K562 (cell line): ENCODE data around the gene RNASEH2A. TPM values are rescaled to one million over a fixed set of nuclear protein-coding genes. Genes with fewer than 3 reads are reported as not detected.
A peak's percentile ranks its signal among the peaks of the same experiment; 100 is the strongest.
"Not testable (repeated sequence)": the region's sequence is repeated elsewhere in the genome, so short reads cannot be mapped to it uniquely, and the experiment has no call there.

Source experiments
- ATAC-seq: fragments of 200-7000 bp; cut with Tn5 transposase; 3 replicates; pipeline ENCODE4 v1.9.1; 2020; ENCODE audit warnings: moderate library complexity
- BruUV-seq: library from RNA; stranded (reverse); fragments of 400-500 nt; replicated peaks from 2 replicates; lab custom pipeline; 2021; lab: Mats Ljungman, UMichigan
- CTCF ChIA-PET: fragments of 300-600 bp; formaldehyde crosslinking; extraction: SDS; loops from one replicate; lab custom pipeline; 2021; ENCODE audit warnings: low intra/inter-chr PET ratio; lab: Yijun Ruan, JAX
- POLR2A ChIA-PET: fragments of 300-600, 350-650 bp; sonication (Branson Sonifier 250); formaldehyde crosslinking; extraction: SDS; loops from one replicate; lab custom pipeline; 2021; ENCODE audit warnings: antibody characterized with exemption, inconsistent platforms; lab: Yijun Ruan, JAX
- DNase-seq, 4 experiments: peaks; one replicate each; pipeline versions ENCODE4 v3.0.0 to v3.0.0-alpha.2; 2011 to 2018; ENCODE audit warnings: low spot score in 3 of 4, mixed read lengths in 3 of 4; ENCODE audit errors: extremely low read depth in 1 of 4
- FAIRE-seq: peaks from 2 replicates; lab custom pipeline; 2011; peaks lifted over from hg19 to GRCh38; lab: Jason Lieb, UNC
- H2AFZ ChIP-seq: 2 replicates; pipeline ENCODE4 v1.6.0; 2011; ENCODE audit warnings: low read depth, low read length, control low read depth, inconsistent platforms
- H3K27ac ChIP-seq: fragments of 200-600 bp; 3 replicates; pipeline ENCODE4 v1.8.0; 2011; ENCODE audit warnings: low read depth, mild to moderate bottlenecking, control low read depth, inconsistent platforms, low read length, moderate library complexity, mixed read lengths; ENCODE audit errors: extremely low read depth
- H3K27me3 ChIP-seq, 2 experiments: fragments of 300-600 bp in 1 of 2; 2 replicates in 1 of 2; 3 replicates in 1 of 2; pipeline versions ENCODE4 v1.6.0 to v1.8.0; 2011; ENCODE audit warnings: inconsistent platforms in 2 of 2, low read length in 2 of 2, mild to moderate bottlenecking in 1 of 2, mixed read lengths in 1 of 2, moderate library complexity in 1 of 2; ENCODE audit not compliant: control insufficient read depth in 2 of 2, insufficient read depth in 2 of 2
- H3K36me3 ChIP-seq: fragments of 300-600 bp; 3 replicates; pipeline ENCODE4 v1.8.0; 2011; ENCODE audit warnings: mild to moderate bottlenecking, low read length, inconsistent platforms; ENCODE audit not compliant: control insufficient read depth, insufficient read depth
- H3K4me1 ChIP-seq, 2 experiments: fragments of 200-600 bp in 1 of 2; replicated peaks in 1 of 2; 2 replicates in 1 of 2; 3 replicates in 1 of 2; pipeline versions ENCODE4 v1.5.1 to v1.8.0; 2011; ENCODE audit warnings: inconsistent platforms in 2 of 2, low read length in 2 of 2, mild to moderate bottlenecking in 1 of 2, mixed read lengths in 1 of 2, moderate library complexity in 1 of 2; ENCODE audit not compliant: control insufficient read depth in 2 of 2, insufficient read depth in 2 of 2
- H3K4me2 ChIP-seq: 2 replicates; pipeline ENCODE4 v1.6.1; 2011; ENCODE audit warnings: low read length, control low read depth, inconsistent platforms, mixed read lengths; ENCODE audit not compliant: insufficient read depth
- H3K4me3 ChIP-seq: fragments of 200-600 bp; sonication (generic), shearing (Covaris generic); 2 replicates; pipeline ENCODE4 v1.5.1; 2016; ENCODE audit warnings: control low read depth, inconsistent platforms
- H3K79me2 ChIP-seq: fragments of 200-600 bp; 3 replicates; pipeline ENCODE4 v1.8.0; 2011; ENCODE audit warnings: low read length, inconsistent platforms; ENCODE audit not compliant: control insufficient read depth, insufficient read depth
- H3K9ac ChIP-seq, 2 experiments: 2 replicates each; pipeline versions ENCODE4 v1.6.0 to v1.6.1; 2011; ENCODE audit warnings: low read depth in 2 of 2, low read length in 2 of 2, control low read depth in 1 of 2, inconsistent platforms in 1 of 2, mild to moderate bottlenecking in 1 of 2, mixed read lengths in 1 of 2; ENCODE audit not compliant: insufficient read depth in 1 of 2
- H3K9me1 ChIP-seq: one replicate; pipeline ENCODE4 v1.6.0; 2011; ENCODE audit warnings: inconsistent platforms, mild to moderate bottlenecking, low read length, moderate library complexity; ENCODE audit not compliant: control insufficient read depth, insufficient read depth
- H3K9me3 ChIP-seq: replicated peaks from 2 replicates; pipeline ENCODE4 v1.5.1; 2011; ENCODE audit warnings: low read depth, low read length, inconsistent platforms; ENCODE audit not compliant: control insufficient read depth, insufficient read depth
- H4K20me1 ChIP-seq: replicated peaks from 2 replicates; pipeline ENCODE4 v1.6.1; 2011; ENCODE audit warnings: low read length, inconsistent platforms, mixed read lengths; ENCODE audit not compliant: control insufficient read depth, insufficient read depth
- YY1 ChIP-seq, 3 experiments: IDR thresholded peaks; 2 replicates each; pipeline ENCODE4 v1.6.1; 2011; ENCODE audit warnings: low read length in 2 of 3, mild to moderate bottlenecking in 2 of 3, moderate library complexity in 2 of 3, borderline replicate concordance in 1 of 3, control low read depth in 1 of 3, low read depth in 1 of 3; ENCODE audit not compliant: insufficient read depth in 3 of 3, insufficient replicate concordance in 2 of 3, control insufficient read depth in 1 of 3, insufficient read length in 1 of 3; ENCODE audit errors: extremely low read depth in 1 of 3
- ZBTB33 ChIP-seq: sonication (generic); formaldehyde crosslinking; IDR thresholded peaks from 2 replicates; pipeline ENCODE4 v1.8.1; 2023; ENCODE audit warnings: mild to moderate bottlenecking, missing genetic modification reagents
- ZC3H8 ChIP-seq: fragments of 450-650 bp; IDR thresholded peaks from 2 replicates; pipeline ENCODE4 v1.6.1; 2017
- WGBS: fragments of 100-300 bp; shearing (Covaris generic); methylation state at CpG from one replicate; pipeline ENCODE4 v1.1.6; 2016; ENCODE audit warnings: low coverage, mixed read lengths; ENCODE audit not compliant: insufficient coverage; ENCODE audit errors: missing lambda C conversion rate; 5-methylcytosine and 5-hydroxymethylcytosine counted together
- in situ Hi-C: fragments of 300-500 bp; cut with MboI; formaldehyde crosslinking; loops from 4 replicates; pipeline ENCODE4 v1.15.0; 2018; ENCODE audit warnings: inconsistent platforms, mixed read lengths
- intact Hi-C: fragments of 100-400 bp; cut with micrococcal nuclease; formaldehyde crosslinking; loops from 2 replicates; pipeline ENCODE4 v1.14.2; 2022
- polyA plus RNA-seq, 8 experiments: library from polyadenylated mRNA; depleted of rRNA in 4 of 8; stranded (reverse) in 5 of 8; unstranded in 3 of 8; fragments of >200 nt; fragmentation: Nextera tagmentation in 2 of 8; fragmentation: Illumina TruSeq in 1 of 8; extraction: Ambion mirVana in 2 of 8; extraction: Trizol in 1 of 8; gene quantifications; 2 replicates each; pipeline versions ENCODE4 v1.2.1 to v1.2.3, GENCODE V29; 2011 to 2014; ENCODE audit warnings: inconsistent platforms in 1 of 8, missing spikeins in 1 of 8
- total RNA-seq, 7 experiments: library from RNA; depleted of rRNA in 6 of 7; stranded (reverse); fragments of >200 nt in 6 of 7; fragmentation: Illumina TruSeq in 2 of 7; extraction: Trizol in 2 of 7; gene quantifications; 2 replicates each; pipeline versions ENCODE4 v1.2.1 to v1.2.3, GENCODE V29; 2011 to 2021; ENCODE audit warnings: low replicate concordance in 1 of 7

The RNASEH2A gene
- total and polyA plus RNA-seq, 9 of the 15 experiments (the other 6 are each of a cell fraction or from before 2014, with no cell fraction given), result 22.3 to 78.0 (median 61.7) TPM

- ATAC-seq, H3K4me3 ChIP-seq, H3K27me3 ChIP-seq, H2AFZ ChIP-seq, H3K9me1 ChIP-seq, H3K79me2 ChIP-seq, BruUV-seq, FAIRE-seq, in situ Hi-C loops, intact Hi-C loops, H3K9ac ChIP-seq, H3K27ac ChIP-seq, H3K9me3 ChIP-seq, H3K4me2 ChIP-seq, DNase-seq, H4K20me1 ChIP-seq: not testable (repeated sequence)
- 0 out of 2 replicates have a peak, but pooled peaks have one; percentile 50 for TF ChIP-seq ZBTB33 (CRISPR knock-in tag)
- 89% methylated on average over 11 of the region's 11 CpGs for WGBS
- Histone ChIP-seq H3K4me1 (peaks cover 2 to 11% of the 10 kb centered on the region in 2 experiments; a peak in 1 of 5 replicates), H3K36me3 (peaks cover 16% of the 10 kb centered on the region; the same call in 2 of the 3 replicates)
- CTCF ChIA-PET, result interaction anchor here (0.7 kb wide), 1 partner anchor 69 kb away, joined by 3 read pairs; no protein-coding TSS in a partner anchor
- POLR2A ChIA-PET, result interaction anchor here (0.7 to 2.5 kb wide), 2 partner anchors 12 to 701 kb away, joined by 4 to 9 read pairs; no protein-coding TSS in a partner anchor
Measured at GRCh38 chr19:12817810-12818209, 11.4 kb downstream of the RNASEH2A start.

GRCh38 chr19:12821761-12822160 lies 15.4 kb downstream of the RNASEH2A start:
- Histone ChIP-seq H3K9me1 (peaks cover 3% of the 10 kb centered on the region), H3K9ac (no peak overlapping the region), H3K4me3 (no peak overlapping the region), H3K36me3 (no peaks in the 10 kb centered on the region), H3K79me2 (no peaks in the 10 kb centered on the region), H3K27me3 (no peaks in the 10 kb centered on the region), H3K4me1 (peaks cover 4 to 13% of the 10 kb centered on the region in 2 experiments; a peak in 3 of 5 replicates), H3K4me2 (no peak overlapping the region), H2AFZ (no peak overlapping the region), H3K27ac (no peak overlapping the region), H3K9me3 (no peaks in the 10 kb centered on the region), H4K20me1 (no peaks in the 10 kb centered on the region)
- TF ChIP-seq ZC3H8, result no peak
- peak in 1 of 3 experiments; percentile 68 for TF ChIP-seq YY1 (IDR thresholded peaks at IDR 0.05; ENCODE audit: borderline replicate concordance in 1 of 3, control insufficient read depth in 1 of 3, extremely low read depth in 1 of 3, insufficient read depth in 3 of 3, insufficient read length in 1 of 3, insufficient replicate concordance in 2 of 3, low read depth in 1 of 3, low read length in 2 of 3)
- ChIA-PET POLR2A (interaction anchor here (0.6 to 1.6 kb wide), 3 partner anchors 16 to 1010 kb away, joined by 3 to 6 read pairs (median 5); partner anchors contain the start of genes PRDX2, RNASEH2A and THSD8), CTCF (interaction anchor here (0.6 kb wide), 1 partner anchor 377 kb away, joined by 3 read pairs; no protein-coding TSS in a partner anchor)
- ATAC-seq (no peak), DNase-seq (no peak), FAIRE-seq (no peak)
- intact Hi-C loops (no loop called here), in situ Hi-C loops (no loop called here)
- 48% methylated on average over 2 of the region's 2 CpGs for WGBS
- BruUV-seq, result no TSS peak
